HG03045 (cell line): ENCODE data around the gene ESRP2.

Source experiments
- ATAC-seq: cut with Tn5 transposase; IDR thresholded peaks from one replicate; pipeline ENCODE4 v1.9.1; 2021; ENCODE audit warnings: mild to moderate bottlenecking, moderate library complexity; ENCODE audit not compliant: unreplicated experiment

ESRP2 gene

GRCh38 chr16:68242085-68242484 lies 6.2 kb upstream of the ESRP2 start:
- no peak for ATAC-seq

DNA sequence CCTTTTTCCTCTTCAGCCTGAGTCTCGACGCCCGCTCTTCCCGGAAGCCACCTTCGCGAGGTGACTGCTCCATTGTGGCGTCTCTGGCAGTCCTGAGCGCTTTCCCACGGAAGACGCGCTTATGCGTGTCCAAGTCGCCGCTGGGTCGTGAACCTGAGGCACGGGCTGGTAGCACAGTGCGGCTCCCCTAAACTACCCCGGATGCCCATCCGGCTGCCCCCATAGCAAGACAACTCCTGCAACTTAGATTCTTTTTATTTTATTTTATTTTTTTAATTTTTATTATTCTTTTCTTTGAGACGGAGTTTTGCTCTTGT lies 2.1 kb upstream of the ESRP2 start:
- peak; percentile 22 for ATAC-seq

- ATAC-seq, result peak; percentile 78
Observed at GRCh38 chr16:68237243-68238028, 1.5 kb upstream of the ESRP2 start.

DNA sequence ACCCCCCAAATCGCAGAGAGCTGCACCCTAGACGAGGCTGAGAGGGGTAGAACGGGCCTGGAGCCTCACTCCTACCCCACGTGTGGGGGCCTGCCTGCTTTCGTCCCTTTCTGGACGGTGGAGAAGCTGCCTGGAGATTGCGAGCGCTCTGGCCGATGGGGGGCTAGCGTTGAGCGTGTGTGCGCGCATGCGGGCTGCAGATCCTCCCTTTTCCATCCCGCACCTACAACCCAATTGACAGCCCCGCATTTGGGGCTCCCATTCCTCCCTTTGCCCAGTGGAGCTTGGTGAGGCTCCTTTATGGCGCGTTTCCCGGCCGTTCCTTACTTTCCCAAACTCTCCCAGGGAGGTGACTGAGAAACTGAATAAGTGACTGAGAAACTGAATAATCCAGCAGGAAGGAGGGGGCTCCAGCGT lies 907 bp upstream of the ESRP2 start:
- ATAC-seq, result peak; percentile 1

DNA sequence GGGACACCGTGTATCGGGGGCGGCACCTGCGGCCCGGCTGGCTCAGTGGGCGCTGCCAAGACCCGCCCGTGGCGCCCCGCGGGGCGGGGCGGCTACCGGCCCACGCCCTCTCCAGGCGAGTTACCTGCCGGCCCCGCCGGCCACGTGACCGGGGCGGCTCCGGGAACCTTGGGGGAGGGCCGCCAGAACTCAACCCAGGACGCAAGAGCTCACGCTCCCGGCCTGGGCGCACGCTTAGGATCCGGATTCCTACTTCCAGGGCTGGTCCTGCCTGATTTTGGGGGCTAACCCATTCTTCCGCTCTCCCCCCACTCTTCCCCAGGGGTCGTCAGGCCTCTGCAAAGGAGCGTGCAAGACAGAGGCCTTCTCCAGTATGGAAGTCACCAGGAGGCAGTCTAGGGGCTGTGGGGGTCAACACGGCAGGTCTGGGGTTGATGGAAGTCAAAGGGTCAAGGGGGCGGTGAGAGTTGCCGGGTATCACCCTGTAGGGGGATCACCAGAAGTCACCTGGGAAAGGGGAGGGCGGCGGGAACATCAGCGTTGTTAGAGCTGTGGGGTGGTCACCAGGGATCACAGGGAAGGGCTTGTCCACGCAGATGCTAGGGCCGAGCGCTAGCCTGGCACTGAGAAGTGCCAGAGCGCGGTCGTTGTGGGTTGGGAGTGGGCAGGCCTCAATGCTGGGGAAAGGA lies 354 bp upstream of the ESRP2 start:
- no peak for ATAC-seq

GRCh38 chr16:68235108-68235886 lies 630 bp downstream of the ESRP2 start:
- no peak for ATAC-seq

GRCh38 chr16:68234188-68235107 lies 1.5 kb downstream of the ESRP2 start:
- no peak for ATAC-seq

GRCh38 chr16:68233835-68234187 lies 2.1 kb downstream of the ESRP2 start:
- no peak for ATAC-seq

DNA sequence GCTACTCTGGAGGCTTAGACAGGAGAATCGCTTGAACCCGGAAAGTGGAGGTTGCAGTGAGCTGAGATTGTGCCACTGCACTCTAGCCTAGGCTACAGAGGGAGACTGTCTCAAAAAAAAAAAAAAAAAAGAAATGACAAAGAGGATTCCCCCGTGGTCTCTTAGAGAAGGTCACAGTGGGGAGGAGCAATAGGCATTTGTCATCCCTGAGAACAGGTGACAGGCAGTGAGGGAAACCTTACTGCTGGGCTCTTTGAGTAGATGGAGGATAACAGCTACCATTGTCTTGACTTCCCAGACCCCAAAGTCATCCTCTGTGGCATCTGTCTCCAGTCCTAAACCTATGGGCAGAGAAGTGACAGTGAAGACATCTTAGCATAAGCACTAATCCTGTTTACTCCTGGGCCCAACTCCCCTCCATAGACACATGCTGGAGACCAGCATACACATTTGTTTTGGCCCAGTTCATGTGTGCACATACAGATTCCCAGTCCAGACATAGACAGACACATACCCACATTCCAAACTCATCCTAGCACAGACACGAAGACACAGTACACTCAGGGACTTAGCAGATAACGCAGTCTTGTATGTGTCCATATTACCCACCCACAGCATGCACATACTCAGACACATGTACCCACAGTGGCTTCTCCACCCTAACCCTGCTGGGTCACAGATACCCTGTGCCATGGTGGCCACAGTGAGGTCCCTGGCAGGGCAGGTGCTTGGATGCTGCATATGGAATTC lies 2.7 kb downstream of the ESRP2 start:
- ATAC-seq, result no peak

DNA sequence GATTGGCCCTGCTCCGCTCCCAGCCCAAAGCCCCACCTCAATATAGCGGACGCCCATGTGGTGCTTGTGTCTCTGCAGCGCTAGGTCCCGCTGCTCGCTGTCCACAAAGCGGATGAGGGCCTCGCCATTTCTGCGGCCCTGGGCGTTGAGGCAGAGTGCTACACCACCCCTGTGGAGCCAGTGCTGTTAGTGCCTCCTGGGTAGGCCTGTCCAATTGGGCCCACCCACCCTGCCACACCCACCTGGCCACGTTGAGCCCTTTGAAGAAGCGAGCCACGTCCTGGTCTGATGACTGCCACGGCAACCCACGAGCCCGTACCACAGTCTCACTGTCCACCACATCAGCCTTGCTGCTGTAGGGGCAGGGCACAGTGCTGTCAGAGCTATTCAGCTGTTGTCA lies 3.6 kb downstream of the ESRP2 start:
- ATAC-seq, result no peak

DNA sequence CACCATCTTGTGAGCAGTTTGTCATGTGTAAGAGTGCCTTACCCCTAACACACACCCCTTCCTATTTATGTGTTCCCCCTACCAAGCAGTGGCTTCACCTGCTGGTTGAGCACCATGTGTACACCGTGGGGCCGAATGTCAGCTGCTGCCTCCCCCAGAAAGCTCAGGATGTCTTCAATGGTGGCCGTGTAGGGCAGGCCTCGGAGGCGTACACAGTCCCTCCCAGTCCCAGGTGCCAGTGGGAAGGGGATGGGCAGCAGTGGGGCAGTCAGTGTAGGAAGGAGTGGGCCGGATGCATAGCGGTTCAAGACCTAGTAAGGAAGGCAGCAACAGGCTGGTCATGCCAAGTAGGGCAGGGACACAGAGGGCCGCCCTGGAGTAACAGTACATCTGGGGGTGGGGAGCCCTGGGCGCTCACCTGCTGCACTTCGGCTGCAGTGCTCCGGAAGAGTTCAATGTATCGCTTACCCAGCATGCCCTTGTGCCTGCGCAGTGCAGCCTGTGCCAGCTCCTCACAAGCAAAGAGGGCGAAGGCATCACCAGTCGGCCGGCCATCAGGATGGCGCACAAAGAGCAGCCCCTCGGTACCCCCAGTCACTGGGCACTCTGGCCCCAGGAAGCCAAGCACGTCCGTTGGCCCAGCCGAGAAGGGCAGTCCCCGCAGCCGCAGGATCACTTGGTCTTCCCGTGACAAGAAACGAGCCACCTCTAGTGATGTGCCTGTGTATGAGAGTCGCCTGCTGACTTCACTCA lies 4.4 kb downstream of the ESRP2 start:
- ATAC-seq, result no peak

DNA sequence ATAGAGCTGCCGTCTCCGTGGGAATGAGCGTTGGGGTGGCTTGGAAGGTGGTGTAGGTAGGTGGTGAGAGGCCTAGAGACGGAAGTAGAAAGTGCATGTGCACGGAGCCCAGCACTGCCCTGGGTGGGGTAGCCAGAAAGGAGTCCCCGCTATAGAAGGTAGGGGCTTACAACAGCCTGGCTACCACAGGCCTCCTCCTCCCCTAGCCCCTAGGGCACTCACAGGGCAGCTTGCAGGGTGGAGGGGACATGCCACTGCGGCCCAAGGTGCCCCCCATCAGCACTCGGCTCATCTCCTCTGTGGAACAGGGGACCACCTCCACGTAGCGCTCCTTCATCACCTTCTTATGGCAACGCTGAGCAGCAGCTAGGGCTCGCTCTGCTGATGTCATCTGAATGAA lies 5.0 kb downstream of the ESRP2 start:
- no peak for ATAC-seq

DNA sequence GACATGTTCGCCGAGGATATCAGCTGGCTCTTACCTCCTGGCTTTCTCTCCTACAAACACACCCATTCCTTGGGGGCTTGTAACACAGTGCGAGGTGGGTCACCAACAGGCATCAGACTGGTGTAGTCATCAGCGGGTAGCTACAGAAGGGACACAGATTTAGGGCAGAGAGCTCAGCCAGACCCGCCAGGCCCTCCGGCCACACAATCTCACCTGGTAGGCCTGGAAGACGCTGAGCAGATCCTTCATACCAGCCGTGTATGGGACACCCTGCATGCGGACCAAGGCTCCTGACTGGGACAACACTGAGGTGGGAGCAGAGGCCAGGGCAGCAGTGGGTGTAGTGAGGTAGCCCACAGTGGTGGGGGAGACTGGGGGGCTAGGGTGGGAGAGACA lies 5.8 kb downstream of the ESRP2 start:
- no peak for ATAC-seq

DNA sequence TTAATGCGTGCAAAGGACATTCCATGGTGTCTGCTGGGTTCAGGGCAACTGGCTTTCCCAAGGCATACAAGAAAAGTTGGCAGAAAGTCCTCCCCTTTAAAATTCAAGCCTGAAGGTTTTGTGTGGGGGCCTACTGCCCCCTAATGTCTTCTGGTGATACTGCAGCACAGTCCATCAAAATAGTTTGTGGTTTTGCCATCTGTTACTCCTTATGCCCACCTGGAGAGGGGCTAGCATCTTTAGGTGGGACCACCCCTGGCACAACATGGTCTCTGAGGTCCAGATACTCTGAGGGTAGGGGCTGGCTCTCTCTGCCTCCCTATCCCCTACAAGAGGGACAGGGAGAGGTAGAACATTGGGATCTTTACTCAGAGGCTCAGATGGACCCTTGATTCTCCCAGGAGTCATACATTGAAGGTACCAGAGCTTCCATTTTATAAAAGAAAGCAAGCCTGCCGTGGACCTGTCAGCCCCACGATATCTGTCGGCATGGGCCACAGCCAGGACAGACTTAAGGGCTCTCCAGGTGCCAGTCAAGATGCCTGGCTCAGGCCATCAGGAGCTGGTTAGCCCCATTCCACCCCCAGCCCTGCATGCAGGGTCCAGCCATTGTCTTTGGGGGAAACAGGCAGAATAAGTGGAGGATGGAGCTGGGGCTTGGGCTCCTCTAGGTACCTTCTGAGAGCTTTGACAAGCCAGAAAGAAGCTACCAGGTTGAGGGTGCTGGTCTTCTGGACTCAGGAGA lies 6.3 kb downstream of the ESRP2 start:
- ATAC-seq, result no peak

DNA sequence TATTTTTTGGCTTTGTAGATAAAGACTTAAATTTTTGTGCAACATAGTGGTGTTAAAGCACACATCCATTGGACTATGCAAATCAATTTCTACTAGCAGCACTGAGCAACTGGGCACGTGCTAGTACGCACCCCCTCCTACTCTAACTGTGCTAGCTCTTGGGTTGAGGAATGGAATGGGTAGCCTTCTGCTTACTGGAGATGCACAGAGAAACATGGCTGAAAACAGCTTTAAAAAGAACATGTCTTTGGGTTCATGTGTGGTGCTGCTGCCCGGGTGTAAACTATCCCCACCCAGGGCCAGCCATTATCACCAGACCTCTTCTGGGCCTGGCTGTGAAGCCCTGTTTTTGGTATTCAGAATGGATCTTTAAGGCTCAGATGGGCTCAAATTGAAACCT lies 7.3 kb downstream of the ESRP2 start:
- no peak for ATAC-seq

- no peak for ATAC-seq
Observed at GRCh38 chr16:68227850-68228553, 7.9 kb downstream of the ESRP2 start.

GRCh38 chr16:68227183-68227793 lies 8.6 kb downstream of the ESRP2 start:
- no peak for ATAC-seq

DNA sequence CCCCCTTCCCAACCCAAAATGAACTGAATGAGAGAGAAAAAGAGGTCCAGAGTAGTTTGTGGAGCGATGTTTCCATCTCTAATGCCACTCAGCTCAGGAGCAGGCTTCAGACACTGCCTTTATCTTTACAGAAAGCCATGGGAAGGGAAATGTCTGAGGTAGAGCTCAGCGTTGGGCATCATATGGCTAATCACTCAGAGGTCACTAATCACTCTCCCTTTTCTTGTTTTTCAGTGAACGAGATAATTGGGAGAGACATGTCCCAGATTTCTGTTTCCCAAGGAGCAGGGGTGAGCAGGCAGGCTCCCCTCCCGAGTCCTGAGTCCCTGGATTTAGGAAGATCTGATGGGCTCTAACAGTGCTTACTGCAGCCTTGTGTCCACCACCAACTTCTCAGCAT lies 9.8 kb downstream of the ESRP2 start:
- ATAC-seq, result no peak
